ENCODE results near the gene OBSL1. TPM values are rescaled to one million over a fixed set of nuclear protein-coding genes. Genes with fewer than 3 reads are reported as not detected.

Gene OBSL1
- total and polyA plus RNA-seq, 2 donors (not counting 3 experiments of a cell fraction or from before 2014, with no cell fraction given) = 16.7 to 20.7 TPM

GRCh38 chr2:219560893-219561178 is 10.5 kb downstream of the OBSL1 start:
- DNase-seq (ENCODE audit: low read depth, low spot score) = no peak
- H3K36me3 ChIP-seq (ENCODE audit: control insufficient read depth in 2 of 2, extremely low read depth in 1 of 2, insufficient read depth in 2 of 2, low read length in 2 of 2) = no peaks in the 10 kb centered on the region
- TF ChIP-seq EZH2 (IDR thresholded peaks at IDR 0.05; ENCODE audit: borderline replicate concordance, low read depth, low read length, severe bottlenecking) (no peak), GATA2 (IDR thresholded peaks at IDR 0.05; ENCODE audit: insufficient read depth, insufficient read length, low read depth, low read length) (no peak), JUN (IDR thresholded peaks at IDR 0.05; ENCODE audit: borderline replicate concordance, insufficient read depth, insufficient read length, low read depth) (no peak), POLR2A (IDR thresholded peaks at IDR 0.05; ENCODE audit: low read depth, low read length) (no peak), MYC (IDR thresholded peaks at IDR 0.05; ENCODE audit: low read depth, low read length) (no peak), FOS (IDR thresholded peaks at IDR 0.05; ENCODE audit: borderline replicate concordance, insufficient read depth, low read length) (no peak), CTCF (IDR thresholded peaks at IDR 0.05; ENCODE audit: extremely low read depth in 1 of 2, insufficient read depth in 1 of 2, low read depth in 1 of 2, low read length in 2 of 2) (no peak), POLR2AphosphoS5 (IDR thresholded peaks at IDR 0.05; ENCODE audit: insufficient read depth, low read depth, low read length) (no peak), MAX (IDR thresholded peaks at IDR 0.05; ENCODE audit: insufficient read depth, insufficient read length) (no peak)
- dilution Hi-C loops (cut with MboI; ENCODE audit: extremely low pct_ligation_motif_present, low sequenced_read_pairs) (no loop called here), intact Hi-C loops (cut with micrococcal nuclease) (no loop called here)
- BruUV-seq (replicated peaks) = no TSS peak
- CTCF ChIA-PET = interaction anchor here (0.7 to 2.9 kb wide), 31 partner anchors 8 to 172 kb away, joined by 3 to 42 read pairs (median 5); partner anchors contain the start of genes CHPF, OBSL1, STK11IP and TMEM198
- H3K4me2 ChIP-seq (ENCODE audit: insufficient read depth, low read length) = no peak overlapping the region
- no peak overlapping the region for H3K4me3 ChIP-seq (replicated peaks in 1 of 3; ENCODE audit: insufficient read depth in 1 of 3, low read depth in 1 of 3, low read length in 3 of 3)
- no peak for FAIRE-seq
- H3K4me1 ChIP-seq (ENCODE audit: control insufficient read depth, extremely low read depth, insufficient read depth, low read length) = no peaks in the 10 kb centered on the region
- no peak overlapping the region for H2AFZ ChIP-seq (ENCODE audit: low read depth, low read length)
- H3K27ac ChIP-seq (ENCODE audit: insufficient read depth, low read depth, low read length) = no peak overlapping the region
- no peak overlapping the region for H3K9ac ChIP-seq (replicated peaks; ENCODE audit: extremely low read depth, insufficient read depth, low read length)
- H3K79me2 ChIP-seq (ENCODE audit: control insufficient read depth, insufficient read depth, low read length) = no peaks in the 10 kb centered on the region
- peaks cover 0 to 3% of the 10 kb centered on the region in 2 experiments for H3K27me3 ChIP-seq (ENCODE audit: control insufficient read depth in 2 of 2, insufficient read depth in 2 of 2, low read length in 2 of 2)
- POLR2A ChIA-PET = no interaction called here
- H4K20me1 ChIP-seq (replicated peaks; ENCODE audit: control insufficient read depth, extremely low read depth, insufficient read depth, low read length) = no peaks in the 10 kb centered on the region
- no peaks in the 10 kb centered on the region for H3K9me3 ChIP-seq (replicated peaks; ENCODE audit: control insufficient read depth, insufficient read depth, low read length)
- no peaks in the 10 kb centered on the region for H3K9me1 ChIP-seq (replicated peaks; ENCODE audit: control insufficient read depth, extremely low read depth, insufficient read depth, low read length)

All from endothelial cell of umbilical vein (primary cell).